Measurements from ENCODE around the gene COL17A1.
A peak's percentile ranks its signal among the peaks of the same experiment; 100 is the strongest.

Gene COL17A1

GRCh38 chr10:104122225-104123107, 36.8 kb upstream of the COL17A1 start:
- Mint-ChIP-seq H3K4me1 (peaks cover 49% of the 10 kb centered on the region), H3K9me3 (no peaks in the 10 kb centered on the region), H3K4me3 (peak overlapping the region; percentile 86), H3K27ac (peak overlapping the region; percentile 96), H3K36me3 (ENCODE audit: low read depth) (peaks cover 20% of the 10 kb centered on the region), H3K27me3 (ENCODE audit: low read depth, poor library complexity) (peaks cover 7% of the 10 kb centered on the region)
- no peak for TF ChIP-seq CTCF (IDR thresholded peaks at IDR 0.05)
- DNase-seq: no peak

- TF ChIP-seq CTCF (IDR thresholded peaks at IDR 0.05): peak; percentile 36
- Mint-ChIP-seq H3K36me3 (ENCODE audit: low read depth) (peaks cover 20% of the 10 kb centered on the region), H3K9me3 (no peaks in the 10 kb centered on the region), H3K4me3 (peak within 1 kb of the TSS; percentile 86), H3K27ac (peak within 1 kb of the TSS; percentile 100), H3K4me1 (peaks cover 55% of the 10 kb centered on the region), H3K27me3 (ENCODE audit: low read depth, poor library complexity) (peaks cover 4% of the 10 kb centered on the region)
- peak; percentile 99 for DNase-seq
Observed at GRCh38 chr10:104121485-104122224, 36.0 kb upstream of the COL17A1 start, which contains the start of gene SFR1. Gene SFR1, plus strand, starts transcription at chr10:104122171. Its CDS starts 13 bp downstream, at chr10:104122184.

GRCh38 chr10:104120903-104121484, 35.3 kb upstream of the COL17A1 start:
- Mint-ChIP-seq H3K36me3 (ENCODE audit: low read depth) (peaks cover 14% of the 10 kb centered on the region), H3K27me3 (ENCODE audit: low read depth, poor library complexity) (no peaks in the 10 kb centered on the region), H3K4me3 (peak overlapping the region; percentile 86), H3K9me3 (no peaks in the 10 kb centered on the region), H3K27ac (peak overlapping the region; percentile 100), H3K4me1 (peaks cover 55% of the 10 kb centered on the region)
- no peak for TF ChIP-seq CTCF (IDR thresholded peaks at IDR 0.05)
- peak; percentile 78 for DNase-seq

GRCh38 chr10:104120512-104120902, 34.8 kb upstream of the COL17A1 start:
- Mint-ChIP-seq H3K27me3 (ENCODE audit: low read depth, poor library complexity) (no peaks in the 10 kb centered on the region), H3K36me3 (ENCODE audit: low read depth) (peaks cover 10% of the 10 kb centered on the region), H3K4me3 (peak overlapping the region; percentile 86), H3K4me1 (peaks cover 55% of the 10 kb centered on the region), H3K27ac (peak overlapping the region; percentile 100), H3K9me3 (no peaks in the 10 kb centered on the region)
- TF ChIP-seq CTCF (IDR thresholded peaks at IDR 0.05): no peak
- no peak for DNase-seq

- peak overlapping the region; percentile 100 for H3K27ac Mint-ChIP-seq
Observed at GRCh38 chr10:104119996-104120395, 34.3 kb upstream of the COL17A1 start.

More at GRCh38 chr10:104119996-104120395, 34.3 kb upstream of the COL17A1 start:
- H3K4me3 Mint-ChIP-seq: peak overlapping the region; percentile 86
- H3K36me3 Mint-ChIP-seq (ENCODE audit: low read depth): peaks cover 5% of the 10 kb centered on the region
- no peak for TF ChIP-seq CTCF (IDR thresholded peaks at IDR 0.05)
- H3K4me1 Mint-ChIP-seq: peaks cover 55% of the 10 kb centered on the region
- no peaks in the 10 kb centered on the region for H3K27me3 Mint-ChIP-seq (ENCODE audit: low read depth, poor library complexity)
- no peaks in the 10 kb centered on the region for H3K9me3 Mint-ChIP-seq
- DNase-seq: no peak
